ENCODE measurements around the gene GCC2.
"Not testable (repeated sequence)": the region's sequence is repeated elsewhere in the genome, so short reads cannot be mapped to it uniquely, and the experiment has no call there.

GCC2 gene

DNA sequence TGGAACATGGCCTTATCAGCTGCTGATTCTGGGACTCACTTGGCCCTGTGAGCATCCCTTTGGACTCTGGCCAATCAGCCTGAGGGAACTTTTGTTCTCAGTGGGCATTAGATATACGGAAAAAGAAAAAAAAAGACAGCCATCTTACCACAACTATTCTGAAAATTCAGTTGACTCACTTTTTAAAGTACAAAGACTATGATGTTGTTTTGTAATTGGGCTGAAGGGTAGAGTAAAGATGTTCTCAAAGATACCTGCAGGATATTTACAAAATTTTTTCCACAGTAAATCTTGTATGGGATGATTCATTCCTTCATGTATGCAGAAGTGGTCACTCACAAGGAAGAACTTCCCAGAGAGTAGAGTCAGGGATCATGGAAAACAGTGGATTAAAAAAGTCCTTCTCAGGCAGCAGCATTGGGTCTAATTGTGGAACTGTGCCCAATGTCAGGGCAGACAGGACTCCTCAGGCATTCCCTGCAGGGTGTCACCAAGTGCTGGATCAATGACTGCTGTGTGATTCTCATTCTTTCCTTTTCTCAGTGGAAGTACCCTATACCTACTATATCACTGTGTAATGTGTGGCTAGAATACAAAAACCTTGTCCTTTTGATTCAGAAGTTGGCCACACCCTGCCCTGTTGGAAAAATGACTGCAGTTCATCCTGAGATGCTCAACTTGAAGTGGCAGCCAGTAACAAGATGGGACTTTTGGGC, 35.9 kb upstream of the GCC2 start:
- H3K4me1 ChIP-seq = no peaks in the 10 kb centered on the region
- H3K27me3 ChIP-seq = no peaks in the 10 kb centered on the region
- H3K27ac ChIP-seq = no peak overlapping the region
- H3K9me3 ChIP-seq (replicated peaks in 1 of 11) = no peaks in the 10 kb centered on the region
- no peak overlapping the region for H3K9ac ChIP-seq
- no peak for TF ChIP-seq Cebpa-rat (IDR thresholded peaks at IDR 0.05)
- no peak overlapping the region for H3K4me2 ChIP-seq
- no peaks in the 10 kb centered on the region for H4K20me1 ChIP-seq
- no peaks in the 10 kb centered on the region for H3K36me3 ChIP-seq
- no peak overlapping the region for H3K4me3 ChIP-seq

DNA sequence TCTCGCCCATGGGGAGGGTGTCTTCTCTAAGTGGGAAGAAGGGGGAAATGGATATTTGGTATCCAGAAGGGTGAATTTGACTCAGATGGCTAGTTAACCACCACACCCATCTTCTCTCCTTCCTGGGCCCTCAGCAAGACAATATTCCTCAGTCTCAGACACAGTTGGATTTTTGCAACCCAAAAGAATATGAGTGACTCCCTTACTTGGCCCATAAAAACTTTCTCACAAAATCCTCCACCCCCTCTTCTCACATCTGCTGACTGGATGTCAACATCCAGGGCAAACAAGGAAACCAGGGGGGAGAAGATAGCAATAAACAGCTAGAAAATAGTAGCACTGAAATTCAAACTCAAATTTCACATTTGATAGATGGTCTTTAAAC, 35.3 kb upstream of the GCC2 start:
- H4K20me1 ChIP-seq = no peaks in the 10 kb centered on the region
- no peaks in the 10 kb centered on the region for H3K4me1 ChIP-seq
- H3K27me3 ChIP-seq = no peaks in the 10 kb centered on the region
- H3K9me3 ChIP-seq (replicated peaks in 1 of 11) = no peaks in the 10 kb centered on the region
- H3K9ac ChIP-seq = no peak overlapping the region
- H3K27ac ChIP-seq = no peak overlapping the region
- no peaks in the 10 kb centered on the region for H3K36me3 ChIP-seq
- H3K4me2 ChIP-seq = no peak overlapping the region
- H3K4me3 ChIP-seq = no peak overlapping the region
- no peak for TF ChIP-seq Cebpa-rat (IDR thresholded peaks at IDR 0.05)

GRCh38 chr2:108414256-108414876, 34.6 kb upstream of the GCC2 start:
- Histone ChIP-seq H3K27me3 (no peaks in the 10 kb centered on the region), H3K9me3 (replicated peaks in 1 of 11) (no peaks in the 10 kb centered on the region), H3K4me1 (no peaks in the 10 kb centered on the region), H3K4me2 (no peak overlapping the region), H3K9ac (no peak overlapping the region), H4K20me1 (no peaks in the 10 kb centered on the region), H3K36me3 (no peaks in the 10 kb centered on the region), H3K4me3 (no peak overlapping the region), H3K27ac (no peak overlapping the region)
- TF ChIP-seq Cebpa-rat (IDR thresholded peaks at IDR 0.05) = no peak

DNA sequence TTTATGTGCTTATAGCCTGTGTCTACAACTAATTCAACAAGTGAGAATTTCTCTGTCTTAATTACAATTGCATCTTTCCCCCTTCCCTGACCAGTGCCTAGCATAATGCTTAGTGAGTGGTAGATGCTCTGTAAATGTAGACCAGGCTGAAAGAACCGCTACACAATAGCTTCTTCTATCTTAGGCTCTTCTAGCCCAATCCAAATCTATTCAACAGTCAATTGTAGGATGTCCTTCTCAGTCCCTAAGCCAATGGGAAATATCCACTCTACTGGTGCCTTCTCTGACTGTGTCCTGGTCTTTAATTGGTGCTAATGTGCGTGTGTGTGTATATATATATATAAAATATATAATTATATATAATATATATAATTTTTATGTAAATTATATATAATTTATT, 34.1 kb upstream of the GCC2 start:
- Histone ChIP-seq H3K4me1 (no peaks in the 10 kb centered on the region), H3K4me3 (no peak overlapping the region), H3K9ac (no peak overlapping the region), H3K27ac (no peak overlapping the region), H4K20me1 (no peaks in the 10 kb centered on the region), H3K36me3 (no peaks in the 10 kb centered on the region), H3K27me3 (no peaks in the 10 kb centered on the region), H3K9me3 (replicated peaks in 1 of 11) (no peaks in the 10 kb centered on the region), H3K4me2 (no peak overlapping the region)
- no peak for TF ChIP-seq Cebpa-rat (IDR thresholded peaks at IDR 0.05)

- no peaks in the 10 kb centered on the region for H3K4me1 ChIP-seq
- H3K4me2 ChIP-seq = no peak overlapping the region
- H3K27ac ChIP-seq = no peak overlapping the region
- no peaks in the 10 kb centered on the region for H4K20me1 ChIP-seq
- H3K9ac ChIP-seq = no peak overlapping the region
- no peaks in the 10 kb centered on the region for H3K27me3 ChIP-seq
- no peaks in the 10 kb centered on the region for H3K36me3 ChIP-seq
- TF ChIP-seq Cebpa-rat (IDR thresholded peaks at IDR 0.05) = no peak
- H3K9me3 ChIP-seq (replicated peaks in 1 of 11) = no peaks in the 10 kb centered on the region
- H3K4me3 ChIP-seq = no peak overlapping the region
These were observed 31.8 kb upstream of the GCC2 start for GRCh38 chr2:108417254-108417653.

GRCh38 chr2:108418416-108418815, 30.6 kb upstream of the GCC2 start:
- H3K9ac ChIP-seq = no peak overlapping the region
- H3K4me3 ChIP-seq = no peak overlapping the region
- H3K27ac ChIP-seq = no peak overlapping the region
- no peaks in the 10 kb centered on the region for H3K4me1 ChIP-seq
- H3K9me3 ChIP-seq (replicated peaks in 1 of 11) = no peaks in the 10 kb centered on the region
- no peak overlapping the region for H3K4me2 ChIP-seq
- no peaks in the 10 kb centered on the region for H3K36me3 ChIP-seq
- H4K20me1 ChIP-seq = no peaks in the 10 kb centered on the region
- no peak for TF ChIP-seq Cebpa-rat (IDR thresholded peaks at IDR 0.05)
- no peaks in the 10 kb centered on the region for H3K27me3 ChIP-seq

DNA sequence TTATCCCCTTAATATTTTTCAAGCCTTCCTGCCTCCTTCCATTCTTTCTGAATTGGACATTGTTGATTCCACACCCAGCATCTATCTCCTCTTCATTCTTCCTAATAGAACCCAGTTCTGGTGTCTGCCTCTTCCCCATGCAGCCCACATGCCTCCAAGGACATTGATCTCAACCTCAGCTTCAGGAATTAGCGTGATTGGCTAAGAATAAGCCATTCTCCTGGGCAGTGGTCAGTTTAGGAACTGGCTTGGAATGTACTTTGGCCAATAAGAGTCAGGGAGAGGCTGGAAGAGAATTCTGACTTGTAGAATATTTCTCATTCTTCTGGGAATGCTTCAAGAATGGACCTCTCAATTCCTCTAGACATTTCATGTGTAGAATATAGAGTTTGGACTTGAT, 25.9 kb upstream of the GCC2 start:
- no peaks in the 10 kb centered on the region for H3K27me3 ChIP-seq
- no peak for TF ChIP-seq Cebpa-rat (IDR thresholded peaks at IDR 0.05)
- no peaks in the 10 kb centered on the region for H3K36me3 ChIP-seq
- no peak overlapping the region for H3K27ac ChIP-seq
- H3K9ac ChIP-seq = no peak overlapping the region
- peaks cover 3 to 11% (median 7%) of the 10 kb centered on the region in 11 experiments; a peak in 11 of 22 replicates for H3K9me3 ChIP-seq (replicated peaks in 1 of 11)
- no peaks in the 10 kb centered on the region for H4K20me1 ChIP-seq
- H3K4me1 ChIP-seq = no peaks in the 10 kb centered on the region
- no peak overlapping the region for H3K4me3 ChIP-seq
- H3K4me2 ChIP-seq = no peak overlapping the region

DNA sequence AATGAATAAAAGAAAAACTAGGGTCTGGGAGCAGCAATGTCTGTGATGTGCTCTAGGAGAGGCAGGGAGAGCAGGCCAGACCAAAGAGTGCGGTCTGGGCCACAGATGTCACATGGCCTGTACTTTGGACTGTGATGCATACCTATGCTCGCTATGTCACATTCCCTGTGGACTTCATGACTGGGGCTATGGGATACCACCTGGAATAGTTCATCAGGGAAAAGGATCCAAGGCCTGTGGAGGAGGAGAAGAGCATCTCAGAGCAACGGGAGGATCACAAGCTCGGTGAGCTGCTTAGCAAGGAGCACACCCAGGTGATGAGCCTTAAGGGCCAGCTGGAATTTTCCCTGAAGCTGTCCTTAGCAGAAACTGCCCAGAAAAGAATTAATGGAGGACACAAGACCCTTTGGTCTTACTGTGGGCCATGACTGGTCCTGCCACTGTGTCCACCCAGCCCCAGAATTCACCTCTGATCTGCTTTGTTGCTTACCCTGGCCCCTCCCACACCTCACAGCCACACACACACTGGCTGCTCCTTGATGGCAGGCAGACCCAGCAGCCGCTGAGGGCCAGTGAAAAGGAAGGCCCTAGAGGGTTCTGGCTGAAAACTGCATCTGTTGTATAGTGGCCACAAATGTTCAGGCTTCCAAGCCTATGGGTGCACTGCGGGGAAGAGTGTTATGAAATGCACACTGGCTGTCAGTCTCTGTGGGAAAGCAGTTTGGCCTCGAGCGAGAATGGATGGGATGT, 25.3 kb upstream of the GCC2 start:
- Histone ChIP-seq H3K9me3 (replicated peaks in 1 of 11) (peaks cover 3 to 11% (median 7%) of the 10 kb centered on the region in 11 experiments; a peak in 11 of 22 replicates), H3K27ac (no peak overlapping the region), H3K9ac (no peak overlapping the region), H3K4me1 (no peaks in the 10 kb centered on the region; a peak in 1 of 20 replicates), H3K27me3 (no peaks in the 10 kb centered on the region), H3K4me3 (no peak overlapping the region), H4K20me1 (no peaks in the 10 kb centered on the region), H3K4me2 (no peak overlapping the region), H3K36me3 (no peaks in the 10 kb centered on the region)
- no peak for TF ChIP-seq Cebpa-rat (IDR thresholded peaks at IDR 0.05)

DNA sequence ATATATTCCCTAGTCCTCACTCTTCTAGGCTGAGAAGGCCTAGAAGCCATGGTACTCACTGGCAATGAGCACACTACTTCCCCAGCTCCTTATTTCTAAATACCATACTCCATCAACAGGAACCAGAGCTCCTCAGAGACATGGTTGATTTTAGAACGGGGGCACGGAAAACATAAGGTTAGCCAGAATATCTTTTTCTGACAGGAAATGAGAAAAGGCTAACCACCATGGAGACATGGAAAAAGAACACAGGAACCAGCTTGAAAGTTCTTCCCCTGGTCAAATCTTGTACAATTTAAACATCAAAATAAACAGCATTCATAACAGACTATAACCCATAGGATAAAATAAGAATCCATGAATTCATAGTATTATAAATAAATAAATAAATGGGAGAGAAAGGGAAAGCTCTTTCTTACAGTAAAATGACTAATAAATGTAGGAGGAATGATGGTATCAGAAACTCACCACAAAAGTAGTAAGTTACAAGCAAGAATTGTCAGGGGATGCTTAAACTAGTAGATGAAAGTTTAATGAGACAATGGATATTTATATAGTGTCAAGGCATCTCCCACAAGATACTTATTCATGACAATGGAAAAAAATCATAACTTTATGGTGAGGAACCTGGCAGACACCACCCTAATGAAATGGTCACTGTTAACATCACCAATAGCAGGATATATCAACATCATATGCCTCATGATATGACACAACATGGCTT, 20.6 kb upstream of the GCC2 start:
- no peak overlapping the region for H3K27ac ChIP-seq
- H4K20me1 ChIP-seq = no peaks in the 10 kb centered on the region
- H3K9me3 ChIP-seq (replicated peaks in 1 of 11) = peaks cover 3 to 15% (median 9%) of the 10 kb centered on the region in 11 experiments; a peak in 11 of 22 replicates
- no peak overlapping the region for H3K4me3 ChIP-seq
- no peaks in the 10 kb centered on the region; a peak in 1 of 20 replicates for H3K4me1 ChIP-seq
- H3K4me2 ChIP-seq = no peak overlapping the region
- no peak overlapping the region for H3K9ac ChIP-seq
- no peaks in the 10 kb centered on the region for H3K27me3 ChIP-seq
- TF ChIP-seq Cebpa-rat (IDR thresholded peaks at IDR 0.05) = no peak
- H3K36me3 ChIP-seq = no peaks in the 10 kb centered on the region

- not testable (repeated sequence) for H3K27me3 ChIP-seq, H3K4me2 ChIP-seq, H3K4me3 ChIP-seq, H4K20me1 ChIP-seq, H3K36me3 ChIP-seq, H3K27ac ChIP-seq, H3K9ac ChIP-seq
- peaks cover 6 to 22% (median 18%) of the 10 kb centered on the region in 11 experiments; a peak in 15 of 22 replicates for H3K9me3 ChIP-seq (replicated peaks in 1 of 11)
- peaks cover 0 to 17% (median 13%) of the 10 kb centered on the region in 10 experiments; a peak in 17 of 20 replicates for H3K4me1 ChIP-seq
These were observed 13.4 kb upstream of the GCC2 start for GRCh38 chr2:108435578-108435977.
